ENCODE data around the gene TSC22D1. TPM values are rescaled to one million over a fixed set of nuclear protein-coding genes. Genes with fewer than 3 reads are reported as not detected.

The TSC22D1 gene
- polyA plus RNA-seq, 1 donor (not counting 4 experiments of a cell fraction or from before 2014, with no cell fraction given), result 177 TPM

- Histone ChIP-seq H3K9me3 (ENCODE audit: control insufficient read depth, low read depth, low read length) (no peaks in the 10 kb centered on the region), H3K4me3 (ENCODE audit: control insufficient read depth in 2 of 3, extremely low read depth in 1 of 3, insufficient read depth in 2 of 3, low read depth in 1 of 3, low read length in 3 of 3) (no peak overlapping the region), H3K27ac (ENCODE audit: control insufficient read depth, insufficient read depth, low read length) (no peak overlapping the region), H3K36me3 (ENCODE audit: control insufficient read depth in 2 of 2, extremely low read depth in 1 of 2, insufficient read depth in 2 of 2, low read length in 2 of 2) (no peaks in the 10 kb centered on the region), H3K4me1 (ENCODE audit: control insufficient read depth, extremely low read depth, insufficient read depth, low read length) (no peaks in the 10 kb centered on the region), H3K4me2 (ENCODE audit: control insufficient read depth, extremely low read depth, insufficient read depth, low read depth, low read length) (no peak overlapping the region), H4K20me1 (ENCODE audit: control insufficient read depth, extremely low read depth, insufficient read depth, low read length) (no peaks in the 10 kb centered on the region), H3K9ac (ENCODE audit: control insufficient read depth, extremely low read depth, insufficient read depth, low read length) (no peak overlapping the region), H2AFZ (ENCODE audit: control insufficient read depth, low read length) (no peak overlapping the region), H3K79me2 (ENCODE audit: control insufficient read depth, insufficient read depth, low read length) (no peaks in the 10 kb centered on the region), H3K9me1 (ENCODE audit: control insufficient read depth, extremely low read depth, insufficient read depth, low read length) (no peaks in the 10 kb centered on the region), H3K27me3 (ENCODE audit: control insufficient read depth, extremely low read depth, insufficient read depth, low read length) (no peaks in the 10 kb centered on the region)
- TF ChIP-seq EZH2 (IDR thresholded peaks at IDR 0.05; ENCODE audit: low read length) (no peak), CTCF (optimal IDR thresholded peaks at IDR 0.05 in 1 of 3, IDR thresholded peaks at IDR 0.05 in 1 of 3, conservative IDR thresholded peaks at IDR 0.05 in 1 of 3; ENCODE audit: extremely low read depth in 1 of 3, insufficient read depth in 2 of 3, low read length in 3 of 3) (no peak)
- DNase-seq (ENCODE audit: low read depth, low spot score), result no peak
- dilution Hi-C loops (cut with MboI; ENCODE audit: extremely low pct_ligation_motif_present, low sequenced_read_pairs), result loop anchor here (10.0 kb wide), 1 partner anchor 551 kb away; no protein-coding TSS in a partner anchor
- no peak for FAIRE-seq
Measured at GRCh38 chr13:44455769-44456168, 120.4 kb downstream of the TSC22D1 start.

DNA sequence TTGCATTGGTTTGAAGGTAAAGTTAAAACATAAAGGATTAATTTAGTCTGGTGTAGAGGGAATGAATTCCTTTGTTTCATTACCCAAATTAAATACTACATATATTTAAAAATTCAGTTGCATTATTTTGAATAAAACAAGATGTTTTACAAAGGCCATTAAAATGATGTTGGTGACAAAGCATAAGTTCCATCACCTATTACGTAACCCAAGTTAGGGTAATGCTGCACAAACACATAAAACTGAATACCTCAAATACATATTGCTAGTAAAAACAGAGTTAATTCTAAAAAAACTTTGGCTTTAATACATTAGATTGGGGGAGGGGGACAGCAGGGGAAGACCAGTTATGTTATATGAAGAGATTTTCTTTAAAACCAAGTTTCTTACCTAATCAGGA is 122.2 kb downstream of the TSC22D1 start:
- Histone ChIP-seq H2AFZ (ENCODE audit: control insufficient read depth, low read length) (no peak overlapping the region), H3K9me1 (ENCODE audit: control insufficient read depth, extremely low read depth, insufficient read depth, low read length) (no peaks in the 10 kb centered on the region), H3K27ac (ENCODE audit: control insufficient read depth, insufficient read depth, low read length) (no peak overlapping the region), H3K9ac (ENCODE audit: control insufficient read depth, extremely low read depth, insufficient read depth, low read length) (no peak overlapping the region), H3K4me2 (ENCODE audit: control insufficient read depth, extremely low read depth, insufficient read depth, low read depth, low read length) (no peak overlapping the region), H3K36me3 (ENCODE audit: control insufficient read depth in 2 of 2, extremely low read depth in 1 of 2, insufficient read depth in 2 of 2, low read length in 2 of 2) (no peaks in the 10 kb centered on the region), H3K4me3 (ENCODE audit: control insufficient read depth in 2 of 3, extremely low read depth in 1 of 3, insufficient read depth in 2 of 3, low read depth in 1 of 3, low read length in 3 of 3) (no peak overlapping the region), H3K4me1 (ENCODE audit: control insufficient read depth, extremely low read depth, insufficient read depth, low read length) (no peaks in the 10 kb centered on the region), H3K9me3 (ENCODE audit: control insufficient read depth, low read depth, low read length) (no peaks in the 10 kb centered on the region), H3K27me3 (ENCODE audit: control insufficient read depth, extremely low read depth, insufficient read depth, low read length) (no peaks in the 10 kb centered on the region), H4K20me1 (ENCODE audit: control insufficient read depth, extremely low read depth, insufficient read depth, low read length) (no peaks in the 10 kb centered on the region), H3K79me2 (ENCODE audit: control insufficient read depth, insufficient read depth, low read length) (no peaks in the 10 kb centered on the region)
- no peak for TF ChIP-seq CTCF (optimal IDR thresholded peaks at IDR 0.05 in 1 of 3, IDR thresholded peaks at IDR 0.05 in 1 of 3, conservative IDR thresholded peaks at IDR 0.05 in 1 of 3; ENCODE audit: extremely low read depth in 1 of 3, insufficient read depth in 2 of 3, low read length in 3 of 3)
- no peak for TF ChIP-seq EZH2 (IDR thresholded peaks at IDR 0.05; ENCODE audit: low read length)
- dilution Hi-C loops (cut with MboI; ENCODE audit: extremely low pct_ligation_motif_present, low sequenced_read_pairs), result loop anchor here (10.0 kb wide), 1 partner anchor 549 kb away; no protein-coding TSS in a partner anchor
- FAIRE-seq (no peak), DNase-seq (ENCODE audit: low read depth, low spot score) (no peak)

Measured in keratinocyte (primary cell).